Measurements from ENCODE around the gene CHIC2. TPM values are rescaled to one million over a fixed set of nuclear protein-coding genes. Genes with fewer than 3 reads are reported as not detected.

Gene CHIC2
- total RNA-seq, 1 experiment from 2014 or later, result 8.2 TPM

- H3K9me3 Mint-ChIP-seq, result no peaks in the 10 kb centered on the region
Observed at GRCh38 chr4:54061067-54061466, 3.3 kb downstream of the CHIC2 start.

More at GRCh38 chr4:54061067-54061466, 3.3 kb downstream of the CHIC2 start:
- no peak overlapping the region for H2BK12ac ChIP-seq (ENCODE audit: insufficient read length, low read depth, low read length)
- H3K4me1 Mint-ChIP-seq, result peaks cover 31 to 42% of the 10 kb centered on the region in 2 experiments
- H2AK5ac ChIP-seq (ENCODE audit: insufficient read length, low read length), result no peak overlapping the region
- H3K23me2 ChIP-seq (ENCODE audit: insufficient read length, low read depth, low read length, poor library complexity, severe bottlenecking), result peaks cover 7% of the 10 kb centered on the region
- no peaks in the 10 kb centered on the region for H3K27me3 ChIP-seq (ENCODE audit: insufficient read depth, low read length)
- no peaks in the 10 kb centered on the region for H4K20me1 ChIP-seq (ENCODE audit: control insufficient read depth, insufficient read depth, insufficient read length)
- H3K79me2 ChIP-seq (ENCODE audit: insufficient read depth, low read length), result no peaks in the 10 kb centered on the region
- H4K8ac ChIP-seq (replicated peaks; ENCODE audit: insufficient read length, low read depth, low read length), result no peak overlapping the region
- no peak overlapping the region for H4K5ac ChIP-seq (ENCODE audit: insufficient read length, low read depth, low read length)
- H3K14ac ChIP-seq (ENCODE audit: insufficient read depth, low read length), result no peak overlapping the region
- H3K4me3 Mint-ChIP-seq, result no peak overlapping the region
- no peak overlapping the region for H2BK120ac ChIP-seq (ENCODE audit: low read depth, low read length, poor library complexity, severe bottlenecking)
- H3K79me1 ChIP-seq (ENCODE audit: insufficient read depth, low read depth, low read length, poor library complexity, severe bottlenecking), result peaks cover 7% of the 10 kb centered on the region
- H2BK20ac ChIP-seq (ENCODE audit: low read depth, low read length, poor library complexity, severe bottlenecking), result no peak overlapping the region
- no peak overlapping the region for H2AFZ ChIP-seq (ENCODE audit: low read length)
- no peak overlapping the region for H2BK15ac ChIP-seq (ENCODE audit: low read depth, low read length)
- H3K4me2 ChIP-seq (ENCODE audit: insufficient read depth, insufficient read length, low read length), result no peak overlapping the region
- no peak overlapping the region for H3T11ph ChIP-seq (ENCODE audit: low read length)
- H4K91ac ChIP-seq (ENCODE audit: insufficient read length, low read depth, low read length), result no peak overlapping the region
- no peaks in the 10 kb centered on the region for H3K9me3 ChIP-seq (ENCODE audit: control insufficient read depth, low read depth, low read length)
- no peaks in the 10 kb centered on the region for H3K36me3 Mint-ChIP-seq (ENCODE audit: insufficient read depth in 1 of 3, low read depth in 3 of 3)
- no peak overlapping the region for H3K27ac ChIP-seq (ENCODE audit: insufficient read length, low read depth, low read length)
- H3K27me3 Mint-ChIP-seq (ENCODE audit: low read depth), result peaks cover 2% of the 10 kb centered on the region
- no peak overlapping the region for H3K56ac ChIP-seq (ENCODE audit: insufficient read length, low read depth, low read length)
- DNase-seq, result no peak
- no peak overlapping the region for H2BK5ac ChIP-seq (ENCODE audit: insufficient read length, low read length)
- no CpG with 5 or more reads among the region's 3 CpGs for WGBS (ENCODE audit: extremely low coverage, insufficient read length, low lambda C conversion rate)
- H3K4me1 ChIP-seq (ENCODE audit: insufficient read depth, low read length), result no peaks in the 10 kb centered on the region; the same call in 1 of the 2 replicates
- no peak overlapping the region for H3K23ac ChIP-seq (ENCODE audit: insufficient read length, low read depth, low read length)
- H3K4ac ChIP-seq (ENCODE audit: low read depth, low read length), result no peak overlapping the region
- TF ChIP-seq CTCF (conservative IDR thresholded peaks at IDR 0.05), result no peak
- H3K27ac Mint-ChIP-seq, result no peak overlapping the region
- H3K9ac ChIP-seq (ENCODE audit: extremely low read depth, insufficient read length, low read length), result no peak overlapping the region
- H3K18ac ChIP-seq (ENCODE audit: insufficient read length, low read depth, low read length), result no peak overlapping the region
